K562 (cell line): Measurements from ENCODE around the gene NEUROD2. TPM values are rescaled to one million over a fixed set of nuclear protein-coding genes. Genes with fewer than 3 reads are reported as not detected.

Experiments
- CEBPB ChIP-seq: fragments of 450-650 bp; IDR thresholded peaks from 2 replicates; pipeline ENCODE4 v1.6.1; 2016; ENCODE audit warnings: missing genetic modification characterization, missing compliant biosample characterization
- COPS2 ChIP-seq: fragments of 450-650 bp; conservative IDR thresholded peaks from 2 replicates; pipeline ENCODE4 v1.6.1; 2016; ENCODE audit warnings: mild to moderate bottlenecking, moderate library complexity
- DIDO1 ChIP-seq: fragments of 450-650 bp; IDR thresholded peaks from 2 replicates; pipeline ENCODE4 v1.6.1; 2016; ENCODE audit warnings: low read depth, missing biosample characterization, missing genetic modification characterization
- DMBX1 ChIP-seq: fragments of 250-450 bp; sonication (Bioruptor Pico); IDR thresholded peaks from 2 replicates; pipeline ENCODE4 v1.8.0; 2022; ENCODE audit warnings: inconsistent platforms, mild to moderate bottlenecking, moderate library complexity, borderline replicate concordance
- FOSL1 ChIP-seq: fragments of 200-800 bp; sonication (Bioruptor generic); conservative IDR thresholded peaks from 2 replicates; pipeline ENCODE4 v1.6.1; 2016; ENCODE audit warnings: missing genetic modification characterization, missing compliant biosample characterization
- HINFP ChIP-seq: fragments of 450-650 bp; conservative IDR thresholded peaks from 2 replicates; pipeline ENCODE4 v1.6.1; 2016; ENCODE audit warnings: missing genetic modification characterization, low read depth, mild to moderate bottlenecking, control low read depth, missing compliant biosample characterization
- MCM3 ChIP-seq: fragments of 450-650 bp; IDR thresholded peaks from 2 replicates; pipeline ENCODE4 v1.6.1; 2016
- NFIX ChIP-seq: fragments of 250-450 bp; sonication (Bioruptor Pico); IDR thresholded peaks from 2 replicates; pipeline ENCODE4 v1.4.0; 2020; ENCODE audit warnings: low read depth, mild to moderate bottlenecking, moderate library complexity
- PHF20 ChIP-seq: fragments of 450-650 bp; IDR thresholded peaks from 2 replicates; pipeline ENCODE4 v1.6.1; 2018; ENCODE audit not compliant: partially characterized antibody
- POLR2AphosphoS2 ChIP-seq: IDR thresholded peaks from 2 replicates; pipeline ENCODE4 v1.6.1; 2012; ENCODE audit warnings: low read length, improper control_type of control experiment
- RUNX1 ChIP-seq: sonication (generic); IDR thresholded peaks from 2 replicates; pipeline ENCODE4 v1.6.1; 2016; ENCODE audit warnings: antibody characterized with exemption, low read depth
- SIN3A ChIP-seq, 2 experiments: fragments of 150-350 bp in 1 of 2; IDR thresholded peaks; 2 replicates each; pipeline ENCODE4 v1.6.1; 2011 to 2016; ENCODE audit warnings: borderline replicate concordance in 2 of 2, low read depth in 2 of 2, low read length in 2 of 2, mild to moderate bottlenecking in 2 of 2, moderate library complexity in 2 of 2; ENCODE audit not compliant: control insufficient read depth in 1 of 2
- TEAD1 ChIP-seq, 2 experiments: fragments of 450-650 bp in 1 of 2; sonication (generic) in 1 of 2; formaldehyde crosslinking; IDR thresholded peaks; 2 replicates each; pipeline versions ENCODE4 v1.4.0 to v1.8.0; 2020 to 2022; ENCODE audit warnings: mild to moderate bottlenecking in 2 of 2, missing genetic modification reagents in 1 of 2
- TSC22D4 ChIP-seq: fragments of 450-650 bp; IDR thresholded peaks from 2 replicates; pipeline ENCODE4 v1.6.1; 2016; ENCODE audit warnings: missing genetic modification characterization, missing biosample characterization, control low read depth
- ZBTB40 ChIP-seq, 2 experiments: fragments of 450-650 bp in 1 of 2; sonication (generic) in 1 of 2; formaldehyde crosslinking in 1 of 2; IDR thresholded peaks; 2 replicates each; pipeline versions ENCODE4 v1.7.1 to v1.9.0; 2016 to 2022; ENCODE audit warnings: inconsistent platforms in 1 of 2, mild to moderate bottlenecking in 1 of 2, missing genetic modification reagents in 1 of 2
- ZBTB8A ChIP-seq: fragments of 450-650 bp; IDR thresholded peaks from 2 replicates; pipeline ENCODE4 v1.6.1; 2018; ENCODE audit warnings: mild to moderate bottlenecking, moderate library complexity; ENCODE audit not compliant: partially characterized antibody
- ZNF584 ChIP-seq: fragments of 200-800 bp; sonication (Bioruptor generic); IDR thresholded peaks from 2 replicates; pipeline ENCODE4 v1.6.1; 2016; ENCODE audit warnings: low read depth, mild to moderate bottlenecking, missing genetic modification characterization, missing compliant biosample characterization
- polyA plus RNA-seq, 8 experiments: library from polyadenylated mRNA; depleted of rRNA in 4 of 8; stranded (reverse) in 5 of 8; unstranded in 3 of 8; fragments of >200 nt; fragmentation: Nextera tagmentation in 2 of 8; fragmentation: Illumina TruSeq in 1 of 8; extraction: Ambion mirVana in 2 of 8; extraction: Trizol in 1 of 8; gene quantifications; 2 replicates each; pipeline versions ENCODE4 v1.2.1 to v1.2.3, GENCODE V29; 2011 to 2014; ENCODE audit warnings: inconsistent platforms in 1 of 8, missing spikeins in 1 of 8
- total RNA-seq, 7 experiments: library from RNA; depleted of rRNA in 6 of 7; stranded (reverse); fragments of >200 nt in 6 of 7; fragmentation: Illumina TruSeq in 2 of 7; extraction: Trizol in 2 of 7; gene quantifications; 2 replicates each; pipeline versions ENCODE4 v1.2.1 to v1.2.3, GENCODE V29; 2011 to 2021; ENCODE audit warnings: low replicate concordance in 1 of 7

The NEUROD2 gene
- total and polyA plus RNA-seq, 9 of the 15 experiments (the other 6 are each of a cell fraction or from before 2014, with no cell fraction given), result not detected

- TF ChIP-seq DIDO1 (tag), result no peak
- TF ChIP-seq ZBTB40 (IDR thresholded peaks at IDR 0.05), result peak; percentile 26; the same call in 1 of the 2 replicates
- TF ChIP-seq ZBTB40 (CRISPR knock-in tag; IDR thresholded peaks at IDR 0.05), result no peak
- no peak; a peak in 2 of 4 replicates for TF ChIP-seq TEAD1 (CRISPR knock-in tag; IDR thresholded peaks at IDR 0.05)
- TF ChIP-seq ZBTB8A, result no peak
- no peak for TF ChIP-seq SIN3A (IDR thresholded peaks at IDR 0.05; ENCODE audit: borderline replicate concordance in 2 of 2, control insufficient read depth in 1 of 2, low read depth in 2 of 2, low read length in 2 of 2)
- TF ChIP-seq POLR2AphosphoS2, result no peak
- TF ChIP-seq COPS2, result no peak
- no peak for TF ChIP-seq HINFP
- no peak for TF ChIP-seq RUNX1
- peak; percentile 79 for TF ChIP-seq DMBX1 (CRISPR knock-in tag)
- peak; percentile 74; the same call in 1 of the 2 replicates for TF ChIP-seq ZNF584 (CRISPR knock-in tag)
- TF ChIP-seq MCM3, result no peak
- 0 out of 2 replicates have a peak, but pooled peaks have one; percentile 40 for TF ChIP-seq CEBPB
- TF ChIP-seq TSC22D4 (tag), result no peak
- no peak for TF ChIP-seq PHF20
- peak; percentile 93 for TF ChIP-seq FOSL1 (tag)
- no peak for TF ChIP-seq NFIX (CRISPR knock-in tag)
Observed at GRCh38 chr17:39650121-39650579, 42.4 kb upstream of the NEUROD2 start (continued).
